GM10266 (cell line): Measurements from ENCODE around the gene RASGRP3.

ENCODE experiments used
- DNase-seq: peaks from one replicate; pipeline ENCODE4 v3.0.0; 2012; ENCODE audit errors: extremely low spot score
- TF ChIP-seq, protein P1 (sequence below): IDR thresholded peaks from 2 replicates; pipeline ENCODE4 v1.5.1; 2012; ENCODE audit warnings: mild to moderate bottlenecking, low read depth; ENCODE audit not compliant: control insufficient read depth, insufficient read depth; ENCODE audit errors: missing control alignments

RASGRP3 gene

GRCh38 chr2:33502025-33502424, 25.6 kb downstream of the RASGRP3 start:
- TF ChIP-seq, protein P1, sequence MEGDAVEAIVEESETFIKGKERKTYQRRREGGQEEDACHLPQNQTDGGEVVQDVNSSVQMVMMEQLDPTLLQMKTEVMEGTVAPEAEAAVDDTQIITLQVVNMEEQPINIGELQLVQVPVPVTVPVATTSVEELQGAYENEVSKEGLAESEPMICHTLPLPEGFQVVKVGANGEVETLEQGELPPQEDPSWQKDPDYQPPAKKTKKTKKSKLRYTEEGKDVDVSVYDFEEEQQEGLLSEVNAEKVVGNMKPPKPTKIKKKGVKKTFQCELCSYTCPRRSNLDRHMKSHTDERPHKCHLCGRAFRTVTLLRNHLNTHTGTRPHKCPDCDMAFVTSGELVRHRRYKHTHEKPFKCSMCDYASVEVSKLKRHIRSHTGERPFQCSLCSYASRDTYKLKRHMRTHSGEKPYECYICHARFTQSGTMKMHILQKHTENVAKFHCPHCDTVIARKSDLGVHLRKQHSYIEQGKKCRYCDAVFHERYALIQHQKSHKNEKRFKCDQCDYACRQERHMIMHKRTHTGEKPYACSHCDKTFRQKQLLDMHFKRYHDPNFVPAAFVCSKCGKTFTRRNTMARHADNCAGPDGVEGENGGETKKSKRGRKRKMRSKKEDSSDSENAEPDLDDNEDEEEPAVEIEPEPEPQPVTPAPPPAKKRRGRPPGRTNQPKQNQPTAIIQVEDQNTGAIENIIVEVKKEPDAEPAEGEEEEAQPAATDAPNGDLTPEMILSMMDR = no peak
- DNase-seq = no peak

- TF ChIP-seq, protein P1 = no peak
- no peak for DNase-seq
Measured at GRCh38 chr2:33503002-33503401, 26.6 kb downstream of the RASGRP3 start.

DNA sequence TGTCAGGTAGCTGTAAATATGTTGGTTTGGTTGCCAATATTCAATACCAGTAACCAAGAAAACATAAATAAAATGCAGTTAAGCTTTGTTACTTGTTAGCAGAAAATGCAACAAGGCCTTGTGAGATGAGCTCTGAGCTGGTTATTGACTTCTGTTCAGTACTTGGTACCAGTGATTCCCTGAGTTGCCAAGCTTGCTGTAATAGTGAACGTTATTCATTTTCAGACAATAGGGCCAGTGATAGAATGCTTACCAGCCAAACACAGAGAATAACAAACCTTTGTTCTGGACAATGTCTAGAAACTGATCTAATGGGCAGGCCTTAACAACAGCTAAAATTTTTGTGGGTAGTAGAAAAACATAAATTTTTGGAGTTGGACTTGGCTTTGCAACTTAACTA, 29.5 kb downstream of the RASGRP3 start:
- no peak for DNase-seq
- TF ChIP-seq, protein P1 = no peak

DNA sequence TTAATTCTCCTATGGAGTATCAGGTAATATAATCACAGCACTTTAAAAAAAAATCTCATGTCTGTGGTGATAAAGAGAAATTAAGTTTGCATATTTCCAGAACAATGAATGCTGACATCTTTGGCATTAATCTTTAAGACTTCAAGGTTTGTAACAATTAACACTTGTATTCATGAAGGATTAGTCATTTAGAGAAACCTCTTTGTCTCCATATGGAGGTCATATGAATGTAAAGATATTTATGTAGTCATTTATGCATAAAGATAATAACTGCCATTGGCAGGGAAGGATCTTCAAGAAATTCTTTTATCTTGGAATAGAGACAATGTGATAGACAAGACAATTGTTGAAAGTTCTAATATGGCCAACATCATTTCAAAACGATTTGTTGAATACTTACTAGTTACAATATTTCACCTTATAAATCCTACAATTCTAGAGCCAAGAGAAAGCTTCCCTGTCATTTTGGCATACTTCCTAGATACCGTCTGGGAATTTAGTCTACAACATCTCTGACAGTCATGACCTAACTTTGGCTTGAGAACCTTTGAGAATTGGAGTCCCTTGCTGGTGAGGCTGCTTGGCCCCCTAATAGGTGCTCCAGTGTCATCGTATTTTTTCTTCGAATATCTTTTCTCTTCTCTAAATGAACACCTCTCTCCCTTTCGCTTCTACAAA, 33.6 kb downstream of the RASGRP3 start:
- no peak for DNase-seq
- TF ChIP-seq, protein P1 = no peak

DNA sequence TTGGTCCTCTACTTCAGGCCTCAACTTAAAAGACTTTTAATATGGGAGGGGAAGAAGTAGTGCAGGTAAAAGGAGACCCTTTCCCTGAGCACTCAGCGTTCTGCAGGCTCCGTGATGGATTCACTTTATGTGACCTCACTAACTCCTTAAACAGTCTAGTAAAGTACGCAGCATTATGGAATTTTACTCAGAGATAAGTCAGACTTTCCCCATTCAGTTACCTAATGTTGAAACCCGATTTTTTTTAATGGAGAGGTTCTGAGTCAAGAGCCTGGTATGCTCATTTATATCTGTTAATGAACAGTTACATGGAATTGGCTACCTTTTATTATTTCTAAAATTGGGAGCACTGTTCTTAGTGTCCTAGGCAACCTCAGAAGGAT, 34.1 kb downstream of the RASGRP3 start:
- TF ChIP-seq, protein P1 = no peak

DNA sequence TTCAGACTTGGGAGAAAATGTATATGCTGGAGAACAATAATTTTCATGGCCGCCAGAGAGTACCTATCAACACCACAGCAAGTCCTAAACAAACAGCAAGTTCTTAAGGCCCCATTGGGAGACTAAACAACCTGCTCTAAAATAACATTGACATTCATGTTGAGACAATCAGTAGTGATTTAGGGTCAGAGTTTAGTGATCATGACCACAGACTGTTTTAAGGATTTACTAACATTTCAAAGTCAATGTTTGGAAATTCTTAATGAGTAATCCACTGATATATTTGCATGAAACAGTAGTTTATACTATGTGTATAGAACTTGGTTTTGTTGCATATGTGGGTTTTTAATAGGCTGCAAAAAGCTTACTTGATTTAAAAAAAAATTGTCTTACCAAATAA, 34.7 kb downstream of the RASGRP3 start:
- no peak for DNase-seq
- TF ChIP-seq, protein P1 = no peak

More for the DNA sequence above, 34.1 kb downstream of the RASGRP3 start:
- DNase-seq = no peak

GRCh38 chr2:33512112-33512511, 35.7 kb downstream of the RASGRP3 start:
- no peak for DNase-seq
- TF ChIP-seq, protein P1 = no peak
